Measurements from ENCODE around the gene CD40.

Gene CD40

GRCh38 chr20:46173652-46174468, 55.7 kb downstream of the CD40 start:
- TF ChIP-seq NFIC (IDR thresholded peaks at IDR 0.05) (no peak), YY1 (IDR thresholded peaks at IDR 0.05; ENCODE audit: low read depth) (no peak), FOXM1 (IDR thresholded peaks at IDR 0.05; ENCODE audit: borderline replicate concordance, low read depth) (no peak), ZBTB7A (IDR thresholded peaks at IDR 0.05; ENCODE audit: low read depth) (no peak), RAD21 (IDR thresholded peaks at IDR 0.05; ENCODE audit: low read depth) (no peak), CEBPB (IDR thresholded peaks at IDR 0.05) (no peak), CREB1 (IDR thresholded peaks at IDR 0.05; ENCODE audit: low read depth) (no peak), TEAD4 (IDR thresholded peaks at IDR 0.05) (no peak), TAF1 (IDR thresholded peaks at IDR 0.05; ENCODE audit: low read depth) (no peak)

DNA sequence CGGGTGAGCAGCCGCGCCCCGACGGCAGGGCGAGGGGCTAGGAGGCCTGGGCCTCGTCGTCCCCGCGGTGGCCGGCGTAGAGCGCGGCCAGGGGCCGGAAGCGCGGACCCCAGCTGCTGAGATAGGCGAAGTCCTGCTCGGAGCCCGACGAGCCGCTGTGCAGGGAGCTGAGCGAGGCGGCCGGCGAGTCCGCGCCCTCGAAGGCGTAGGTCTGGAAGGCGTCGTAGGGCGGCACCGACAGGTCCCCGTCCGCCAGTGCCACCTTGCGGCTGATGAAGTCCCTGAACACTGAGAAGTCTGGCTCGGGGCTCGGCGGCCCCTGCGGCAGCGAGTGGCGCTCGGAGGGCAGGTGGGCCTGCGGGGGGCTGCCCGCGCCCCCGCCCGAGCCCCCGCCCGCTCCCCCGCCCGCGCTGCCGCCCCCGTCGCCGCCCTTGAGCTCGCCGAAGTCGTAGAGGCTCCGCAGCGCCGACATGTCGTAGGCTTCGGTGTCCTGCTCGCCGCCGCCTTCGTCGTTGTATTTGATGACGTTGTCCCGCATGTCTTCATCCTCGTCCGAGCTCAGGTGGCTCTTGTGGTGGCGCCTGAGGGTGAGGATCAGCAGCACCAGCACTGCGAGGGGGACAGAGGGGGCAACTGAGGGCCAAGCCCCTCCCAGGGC, 56.5 kb downstream of the CD40 start:
- TF ChIP-seq RAD21 (IDR thresholded peaks at IDR 0.05; ENCODE audit: low read depth) (peak; percentile 65), YY1 (IDR thresholded peaks at IDR 0.05; ENCODE audit: low read depth) (no peak), CREB1 (IDR thresholded peaks at IDR 0.05; ENCODE audit: low read depth) (no peak), TCF12 (IDR thresholded peaks at IDR 0.05; ENCODE audit: low read depth) (no peak), CEBPB (IDR thresholded peaks at IDR 0.05) (no peak)
- TF ChIP-seq, protein P1, sequence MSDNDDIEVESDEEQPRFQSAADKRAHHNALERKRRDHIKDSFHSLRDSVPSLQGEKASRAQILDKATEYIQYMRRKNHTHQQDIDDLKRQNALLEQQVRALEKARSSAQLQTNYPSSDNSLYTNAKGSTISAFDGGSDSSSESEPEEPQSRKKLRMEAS (IDR thresholded peaks at IDR 0.05): peak; percentile 36; the same call in 1 of the 2 replicates

DNA sequence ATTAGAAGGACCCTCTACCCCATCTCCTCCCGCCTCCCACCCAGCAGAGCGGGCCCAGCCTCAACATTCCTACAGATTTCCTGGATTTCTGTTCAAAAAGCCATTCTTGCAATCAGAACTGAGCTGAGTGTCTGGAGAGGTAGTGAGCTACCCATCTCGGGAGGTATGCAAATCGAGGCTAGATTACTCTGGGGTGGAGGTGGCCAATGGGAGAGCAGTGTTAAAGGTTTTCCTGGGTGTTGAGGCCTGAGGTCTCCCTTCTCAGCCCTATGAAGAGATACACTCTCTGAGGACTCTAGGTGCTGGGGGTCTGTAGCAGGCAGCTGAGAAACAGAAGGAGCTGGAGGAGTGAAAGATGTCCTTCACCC, 57.0 kb downstream of the CD40 start:
- TF ChIP-seq EGR1 (IDR thresholded peaks at IDR 0.05) (no peak), FOXM1 (IDR thresholded peaks at IDR 0.05; ENCODE audit: borderline replicate concordance, low read depth) (no peak), CEBPB (IDR thresholded peaks at IDR 0.05) (no peak), YY1 (IDR thresholded peaks at IDR 0.05; ENCODE audit: low read depth) (no peak), TAF1 (IDR thresholded peaks at IDR 0.05; ENCODE audit: low read depth) (no peak), REST (IDR thresholded peaks at IDR 0.05; ENCODE audit: low read depth) (no peak), NFIC (IDR thresholded peaks at IDR 0.05) (no peak), CREB1 (IDR thresholded peaks at IDR 0.05; ENCODE audit: low read depth) (no peak), TCF12 (IDR thresholded peaks at IDR 0.05; ENCODE audit: low read depth) (no peak), TEAD4 (IDR thresholded peaks at IDR 0.05) (no peak), RAD21 (IDR thresholded peaks at IDR 0.05; ENCODE audit: low read depth) (no peak), EP300 (IDR thresholded peaks at IDR 0.05; ENCODE audit: borderline replicate concordance) (no peak), ZBTB7A (IDR thresholded peaks at IDR 0.05; ENCODE audit: low read depth) (no peak)
- TF ChIP-seq, protein P2, sequence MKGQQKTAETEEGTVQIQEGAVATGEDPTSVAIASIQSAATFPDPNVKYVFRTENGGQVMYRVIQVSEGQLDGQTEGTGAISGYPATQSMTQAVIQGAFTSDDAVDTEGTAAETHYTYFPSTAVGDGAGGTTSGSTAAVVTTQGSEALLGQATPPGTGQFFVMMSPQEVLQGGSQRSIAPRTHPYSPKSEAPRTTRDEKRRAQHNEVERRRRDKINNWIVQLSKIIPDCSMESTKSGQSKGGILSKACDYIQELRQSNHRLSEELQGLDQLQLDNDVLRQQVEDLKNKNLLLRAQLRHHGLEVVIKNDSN (IDR thresholded peaks at IDR 0.05): no peak
- TF ChIP-seq, protein P1 (IDR thresholded peaks at IDR 0.05): no peak

DNA sequence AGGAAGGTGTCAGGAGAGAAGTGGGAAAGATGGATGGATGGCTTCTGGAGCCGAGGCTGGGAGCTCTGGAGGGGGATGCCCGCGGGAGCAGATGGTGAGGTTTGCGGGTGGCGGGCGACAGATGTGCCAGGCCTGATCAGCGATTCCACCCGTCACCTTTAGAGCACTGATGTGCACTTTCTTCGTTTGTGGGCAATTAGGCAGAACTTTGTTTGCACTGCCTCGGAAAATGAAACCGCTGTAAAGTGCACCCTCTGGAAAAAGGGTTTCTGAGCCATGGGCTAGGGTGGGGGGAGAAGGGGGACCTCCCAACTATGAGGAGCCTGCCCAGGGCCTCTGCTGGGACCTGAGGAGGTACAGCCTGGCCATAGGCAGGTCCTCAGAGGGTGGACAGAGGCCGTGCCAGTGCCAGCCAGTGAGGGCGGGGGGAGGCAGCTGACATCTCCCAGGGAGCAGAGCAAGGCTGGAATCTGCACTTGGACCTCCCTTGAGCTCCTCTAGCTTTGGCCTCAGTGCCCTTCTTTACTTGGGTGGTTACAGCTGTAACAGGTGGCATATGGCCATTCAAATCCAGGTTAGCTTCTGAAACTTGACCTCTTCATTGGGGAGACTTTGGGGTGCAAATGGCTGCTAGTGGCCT, 58.7 kb downstream of the CD40 start:
- TF ChIP-seq TCF12 (IDR thresholded peaks at IDR 0.05; ENCODE audit: low read depth) (no peak), EGR1 (IDR thresholded peaks at IDR 0.05) (no peak), REST (IDR thresholded peaks at IDR 0.05; ENCODE audit: low read depth) (no peak), ZBTB7A (IDR thresholded peaks at IDR 0.05; ENCODE audit: low read depth) (no peak), TAF1 (IDR thresholded peaks at IDR 0.05; ENCODE audit: low read depth) (no peak), RAD21 (IDR thresholded peaks at IDR 0.05; ENCODE audit: low read depth) (no peak), CEBPB (IDR thresholded peaks at IDR 0.05) (no peak), CREB1 (IDR thresholded peaks at IDR 0.05; ENCODE audit: low read depth) (no peak)
- TF ChIP-seq, protein P1 (IDR thresholded peaks at IDR 0.05): no peak
- TF ChIP-seq, protein P2 (IDR thresholded peaks at IDR 0.05): no peak

DNA sequence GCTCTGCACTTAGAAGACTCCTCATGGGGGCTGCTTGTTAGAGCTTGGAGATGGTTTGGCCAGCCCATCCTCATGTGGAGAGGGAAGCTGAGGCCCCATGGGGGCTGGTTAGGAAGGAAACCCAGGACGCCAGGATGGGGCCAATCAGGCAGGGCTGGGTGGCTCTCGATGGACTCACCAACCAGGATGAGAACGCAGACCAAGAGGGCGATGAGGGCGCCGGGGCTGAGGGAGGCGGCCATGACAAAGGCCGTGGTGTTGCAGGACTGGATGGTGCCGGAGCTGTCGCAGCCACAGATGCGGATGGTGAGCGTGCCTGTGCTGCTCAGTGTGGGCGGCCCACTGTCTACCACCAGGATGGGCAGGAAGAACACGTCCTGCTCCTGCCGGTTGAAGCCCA, 59.7 kb downstream of the CD40 start:
- TF ChIP-seq FOXM1 (IDR thresholded peaks at IDR 0.05; ENCODE audit: borderline replicate concordance, low read depth): no peak

Measured in Ishikawa (cell line).